AG09309 (cell line): ENCODE measurements around the gene GPR137B.
A peak's percentile ranks its signal among the peaks of the same experiment; 100 is the strongest.

Experiments used
- DNase-seq: peaks from one replicate; pipeline ENCODE4 v3.0.0-alpha.2; 2010; ENCODE audit warnings: low read depth
- H3K4me3 ChIP-seq: 2 replicates; pipeline ENCODE4 v1.5.1; 2011; ENCODE audit warnings: mild to moderate bottlenecking, low read depth, low read length, moderate library complexity; ENCODE audit not compliant: control insufficient read depth
- TF ChIP-seq, protein P1 (sequence below): IDR thresholded peaks from 2 replicates; pipeline ENCODE4 v1.5.1; 2011; ENCODE audit warnings: mild to moderate bottlenecking, low read depth, low read length, inconsistent platforms; ENCODE audit not compliant: insufficient read depth, control insufficient read depth; ENCODE audit errors: missing control alignments

The GPR137B gene

DNA sequence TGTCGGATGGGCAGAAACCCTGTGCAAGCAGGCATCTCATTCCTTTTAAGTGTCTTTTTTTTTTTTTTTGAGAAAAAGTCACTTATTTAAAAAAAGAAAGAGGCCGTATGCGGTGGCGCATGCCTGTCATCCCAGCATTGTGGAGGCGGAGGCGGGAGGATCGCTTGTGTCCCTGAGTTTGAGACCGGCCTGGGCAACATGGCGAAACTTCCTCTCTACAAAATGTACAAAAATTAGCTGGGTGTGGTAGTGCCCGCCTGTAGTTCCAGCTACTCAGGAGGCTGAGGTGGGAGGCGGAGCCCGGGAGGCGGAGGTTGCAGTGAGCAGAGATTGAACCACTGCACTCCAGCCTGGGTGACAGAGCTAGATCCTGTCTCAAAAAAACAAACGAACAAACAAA, 1.7 kb downstream of the GPR137B start:
- no peak for DNase-seq

DNA sequence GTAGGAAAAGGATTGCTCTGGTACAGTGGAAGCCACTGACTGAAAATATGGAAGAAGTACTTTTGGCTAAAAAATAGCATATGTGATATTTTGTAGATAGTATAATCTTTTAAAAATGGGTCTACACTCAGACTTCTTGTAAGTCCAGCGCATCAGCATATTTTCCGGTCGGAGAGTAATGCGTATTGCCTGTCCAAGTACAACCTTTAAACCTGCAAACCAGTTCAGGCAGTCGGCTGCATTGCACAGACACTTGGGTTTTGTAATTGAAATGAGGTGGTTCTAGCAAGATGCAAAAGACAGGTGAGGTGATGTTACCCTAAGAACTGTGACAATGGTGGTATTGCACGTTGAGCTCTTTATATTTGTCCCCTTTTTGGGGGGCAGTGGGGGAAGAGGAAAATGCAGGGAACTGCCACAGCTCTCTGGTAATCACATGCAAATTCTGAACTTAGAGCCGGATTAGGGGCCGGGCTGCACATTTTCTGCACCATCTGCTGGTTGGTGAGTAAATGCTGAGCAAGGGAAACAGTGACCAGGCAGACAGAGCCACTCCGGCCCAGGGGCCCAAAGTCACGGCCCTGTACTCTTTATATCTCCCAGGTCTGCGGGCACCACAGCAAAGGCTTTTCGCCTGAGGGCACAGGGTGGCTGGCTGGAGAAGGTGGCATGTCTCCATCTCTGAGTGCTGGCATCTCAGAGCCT, 2.3 kb downstream of the GPR137B start:
- TF ChIP-seq, protein P1, sequence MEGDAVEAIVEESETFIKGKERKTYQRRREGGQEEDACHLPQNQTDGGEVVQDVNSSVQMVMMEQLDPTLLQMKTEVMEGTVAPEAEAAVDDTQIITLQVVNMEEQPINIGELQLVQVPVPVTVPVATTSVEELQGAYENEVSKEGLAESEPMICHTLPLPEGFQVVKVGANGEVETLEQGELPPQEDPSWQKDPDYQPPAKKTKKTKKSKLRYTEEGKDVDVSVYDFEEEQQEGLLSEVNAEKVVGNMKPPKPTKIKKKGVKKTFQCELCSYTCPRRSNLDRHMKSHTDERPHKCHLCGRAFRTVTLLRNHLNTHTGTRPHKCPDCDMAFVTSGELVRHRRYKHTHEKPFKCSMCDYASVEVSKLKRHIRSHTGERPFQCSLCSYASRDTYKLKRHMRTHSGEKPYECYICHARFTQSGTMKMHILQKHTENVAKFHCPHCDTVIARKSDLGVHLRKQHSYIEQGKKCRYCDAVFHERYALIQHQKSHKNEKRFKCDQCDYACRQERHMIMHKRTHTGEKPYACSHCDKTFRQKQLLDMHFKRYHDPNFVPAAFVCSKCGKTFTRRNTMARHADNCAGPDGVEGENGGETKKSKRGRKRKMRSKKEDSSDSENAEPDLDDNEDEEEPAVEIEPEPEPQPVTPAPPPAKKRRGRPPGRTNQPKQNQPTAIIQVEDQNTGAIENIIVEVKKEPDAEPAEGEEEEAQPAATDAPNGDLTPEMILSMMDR: no peak
- no peak for DNase-seq
- H3K4me3 ChIP-seq: no peak overlapping the region

More for the DNA sequence above, 1.7 kb downstream of the GPR137B start:
- TF ChIP-seq, protein P1: no peak
- H3K4me3 ChIP-seq: peak overlapping the region; percentile 71

DNA sequence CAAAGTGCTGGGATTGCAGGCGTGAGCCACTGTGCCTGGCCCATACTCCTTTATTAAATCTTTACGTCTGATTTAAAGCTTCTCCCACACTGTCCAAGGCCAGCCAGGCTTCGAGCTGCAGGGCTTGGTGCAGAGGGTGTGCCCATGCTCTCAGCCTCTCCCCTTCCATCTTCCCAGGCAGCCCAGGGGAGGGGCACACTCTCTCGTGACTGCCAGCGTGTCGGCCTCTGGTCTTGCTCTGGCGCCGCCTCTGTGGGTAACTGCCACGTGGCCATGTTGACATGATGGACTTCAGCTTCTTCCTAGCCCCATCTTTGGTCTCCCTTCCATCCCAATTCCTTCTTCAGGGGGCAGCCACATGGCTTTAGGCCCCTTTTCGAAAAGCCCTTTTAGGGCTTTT, 4.7 kb downstream of the GPR137B start:
- no peak for DNase-seq
- TF ChIP-seq, protein P1: no peak

DNA sequence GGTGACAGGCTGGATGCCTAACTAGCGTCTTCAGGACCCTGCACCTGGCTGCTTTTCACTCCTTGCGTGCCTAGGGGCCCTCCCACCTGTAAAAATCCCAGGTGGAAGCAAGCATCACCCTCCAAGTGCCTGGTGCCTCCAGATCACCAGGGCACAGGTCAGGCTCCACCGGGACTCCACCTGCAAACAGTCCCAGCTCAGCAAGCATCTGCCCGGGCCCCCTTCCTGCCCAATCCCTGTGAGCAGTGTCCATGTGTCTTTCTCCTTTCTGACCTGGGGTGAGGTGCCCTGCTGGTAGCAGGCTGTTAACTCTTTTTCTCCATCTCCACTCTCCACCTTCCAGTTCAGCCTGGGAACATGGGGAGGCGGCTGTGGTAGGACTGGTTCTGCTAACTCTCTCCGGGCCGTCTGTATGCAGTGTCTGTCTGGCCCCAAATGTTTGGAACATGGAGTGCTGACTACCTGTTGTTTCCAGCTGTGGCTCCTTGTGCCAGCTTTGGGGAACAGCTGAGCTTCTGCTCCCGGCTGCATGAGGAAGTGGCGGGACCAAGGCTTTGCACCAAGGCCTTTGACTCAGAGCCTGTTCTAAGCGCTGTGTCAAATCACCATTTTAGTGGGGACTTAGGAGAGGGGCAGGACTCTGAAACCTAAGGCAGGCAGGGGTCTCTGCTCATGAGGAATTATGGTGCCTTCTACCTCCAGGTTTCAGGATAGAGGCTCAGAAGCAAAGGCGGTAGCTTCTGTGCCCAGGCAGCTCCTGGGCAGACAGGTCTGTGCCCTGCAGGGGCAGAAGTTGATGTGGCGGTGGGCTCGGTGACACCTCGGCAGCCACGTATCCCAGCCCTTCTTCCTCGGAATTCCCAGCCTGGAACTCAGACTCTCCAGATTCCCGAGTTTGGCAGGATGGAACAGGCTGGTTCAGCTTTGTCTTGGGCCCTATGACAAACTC, 5.5 kb downstream of the GPR137B start:
- TF ChIP-seq, protein P1: no peak
- DNase-seq: no peak
- no peak overlapping the region for H3K4me3 ChIP-seq

More for the DNA sequence above, 4.7 kb downstream of the GPR137B start:
- H3K4me3 ChIP-seq: no peak overlapping the region

DNA sequence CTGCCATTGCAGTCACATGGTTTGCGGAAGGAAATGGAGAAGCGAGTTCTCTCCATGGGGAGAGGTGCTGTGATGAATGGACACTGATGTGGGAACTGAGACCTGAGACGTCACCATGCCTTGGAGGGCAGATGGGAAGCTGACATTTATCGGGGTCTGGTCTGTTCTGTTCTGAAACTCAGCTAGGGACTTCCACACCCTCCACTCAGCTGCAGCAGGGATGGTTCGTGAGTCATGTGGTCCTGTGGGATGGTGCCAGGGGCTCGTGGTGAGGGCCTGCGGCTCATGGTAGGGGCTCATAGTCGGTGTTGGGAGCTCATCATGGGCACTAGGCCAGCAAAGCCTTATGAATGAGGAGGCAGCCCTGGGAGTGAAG, 6.1 kb downstream of the GPR137B start:
- TF ChIP-seq, protein P1: no peak
- no peak overlapping the region for H3K4me3 ChIP-seq
- no peak for DNase-seq

DNA sequence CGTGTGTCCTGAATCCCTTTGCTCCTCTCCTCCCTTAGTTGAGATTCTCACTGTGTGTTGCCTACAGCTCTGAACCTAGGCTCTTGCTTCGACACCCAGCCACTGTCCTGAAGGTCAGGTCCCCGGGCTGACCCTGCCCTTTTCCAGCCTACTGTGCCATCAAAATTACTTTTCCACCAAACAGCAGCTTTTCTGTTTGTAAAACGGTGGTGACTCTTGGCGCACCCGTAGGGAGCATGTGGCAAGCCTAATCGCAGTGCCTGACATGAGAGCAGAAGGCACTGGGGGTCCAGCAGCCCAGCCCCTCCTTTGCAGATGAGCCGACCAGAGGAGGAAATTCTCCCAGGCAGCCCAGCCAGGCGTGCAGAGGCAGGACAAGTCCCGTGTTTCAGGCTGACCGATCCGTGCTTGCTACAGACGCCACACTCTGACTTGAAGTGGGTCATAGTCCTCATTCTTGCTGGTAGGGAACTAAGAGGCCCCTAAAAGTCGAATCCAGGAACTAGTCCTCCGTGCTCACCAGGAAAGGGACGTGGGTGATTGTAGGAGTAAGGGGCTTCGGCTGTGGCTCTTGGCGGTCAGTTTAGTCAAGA, 6.8 kb downstream of the GPR137B start:
- H3K4me3 ChIP-seq: no peak overlapping the region
- TF ChIP-seq, protein P1: no peak
- DNase-seq: no peak
